MM.1S (cell line): ENCODE data around the gene TBX5.

ENCODE experiments used
- DNase-seq: peaks from one replicate; pipeline ENCODE4 v3.0.0-alpha.2; 2015
- H2AFZ ChIP-seq: fragments of 300-600 bp; sonication (generic); 2 replicates; pipeline ENCODE4 v1.6.0; 2016; ENCODE audit warnings: antibody characterized with exemption, low read length
- H3F3A ChIP-seq: fragments of 300-600 bp; sonication (generic); 2 replicates; pipeline ENCODE4 v1.6.1; 2016; ENCODE audit warnings: mild to moderate bottlenecking, antibody characterized with exemption, low read length, moderate library complexity, mixed read lengths; ENCODE audit not compliant: insufficient read depth
- H3K27ac ChIP-seq: fragments of 300-600 bp; sonication (generic); 2 replicates; pipeline ENCODE4 v1.5.1; 2016; ENCODE audit warnings: mild to moderate bottlenecking, low read length
- H3K27me3 ChIP-seq: fragments of 300-600 bp; sonication (generic); replicated peaks from 2 replicates; pipeline ENCODE4 v1.6.0; 2016; ENCODE audit warnings: low read length; ENCODE audit not compliant: insufficient read depth
- H3K36me3 ChIP-seq: fragments of 300-600 bp; sonication (generic); replicated peaks from 2 replicates; pipeline ENCODE4 v1.6.1; 2016; ENCODE audit warnings: mild to moderate bottlenecking, low read length, mixed read lengths; ENCODE audit not compliant: insufficient read depth
- H3K4me1 ChIP-seq: fragments of 300-600 bp; sonication (generic); 2 replicates; pipeline ENCODE4 v1.6.1; 2016; ENCODE audit warnings: low read length, mixed read lengths
- H3K4me2 ChIP-seq: fragments of 300-600 bp; sonication (generic); 2 replicates; pipeline ENCODE4 v1.6.0; 2016; ENCODE audit warnings: low read depth, low read length
- H3K4me3 ChIP-seq: fragments of 300-600 bp; sonication (generic); 2 replicates; pipeline ENCODE4 v1.5.1; 2016; ENCODE audit warnings: low read length, mixed read lengths
- H3K79me2 ChIP-seq: fragments of 300-600 bp; sonication (generic); 2 replicates; pipeline ENCODE4 v1.6.1; 2016; ENCODE audit warnings: mixed run types, low read length, mixed read lengths
- H3K9ac ChIP-seq: fragments of 300-600 bp; sonication (generic); 2 replicates; pipeline ENCODE4 v1.6.1; 2016; ENCODE audit warnings: low read length, mixed read lengths
- H3K9me2 ChIP-seq: fragments of 300-600 bp; sonication (generic); replicated peaks from 2 replicates; pipeline ENCODE4 v1.6.1; 2016; ENCODE audit warnings: mild to moderate bottlenecking, low read length, mixed read lengths; ENCODE audit not compliant: insufficient read depth
- H3K9me3 ChIP-seq: fragments of 300-600 bp; sonication (generic); replicated peaks from 2 replicates; pipeline ENCODE4 v1.6.1; 2016; ENCODE audit warnings: mild to moderate bottlenecking, low read length, mixed read lengths; ENCODE audit not compliant: insufficient read depth
- H4K20me1 ChIP-seq: fragments of 300-600 bp; sonication (generic); 2 replicates; pipeline ENCODE4 v1.6.1; 2016; ENCODE audit warnings: mild to moderate bottlenecking, low read length, moderate library complexity, mixed read lengths; ENCODE audit not compliant: insufficient read depth
- EZH2 ChIP-seq: fragments of 300-600 bp; sonication (generic); optimal IDR thresholded peaks from 2 replicates; pipeline ENCODE3; 2017; ENCODE audit warnings: low read depth, mild to moderate bottlenecking, antibody characterized with exemption, low read length, mixed read lengths
- EZH2phosphoT487 ChIP-seq: fragments of 300-600 bp; sonication (generic); IDR thresholded peaks from 2 replicates; pipeline ENCODE4 v1.6.1; 2018; ENCODE audit warnings: antibody characterized with exemption, low read length
- TF ChIP-seq, protein P1 (sequence below): fragments of 300-600 bp; sonication (generic); IDR thresholded peaks from 2 replicates; pipeline ENCODE4 v1.5.1; 2016; ENCODE audit warnings: antibody characterized with exemption, low read length, mixed read lengths

TBX5 gene

DNA sequence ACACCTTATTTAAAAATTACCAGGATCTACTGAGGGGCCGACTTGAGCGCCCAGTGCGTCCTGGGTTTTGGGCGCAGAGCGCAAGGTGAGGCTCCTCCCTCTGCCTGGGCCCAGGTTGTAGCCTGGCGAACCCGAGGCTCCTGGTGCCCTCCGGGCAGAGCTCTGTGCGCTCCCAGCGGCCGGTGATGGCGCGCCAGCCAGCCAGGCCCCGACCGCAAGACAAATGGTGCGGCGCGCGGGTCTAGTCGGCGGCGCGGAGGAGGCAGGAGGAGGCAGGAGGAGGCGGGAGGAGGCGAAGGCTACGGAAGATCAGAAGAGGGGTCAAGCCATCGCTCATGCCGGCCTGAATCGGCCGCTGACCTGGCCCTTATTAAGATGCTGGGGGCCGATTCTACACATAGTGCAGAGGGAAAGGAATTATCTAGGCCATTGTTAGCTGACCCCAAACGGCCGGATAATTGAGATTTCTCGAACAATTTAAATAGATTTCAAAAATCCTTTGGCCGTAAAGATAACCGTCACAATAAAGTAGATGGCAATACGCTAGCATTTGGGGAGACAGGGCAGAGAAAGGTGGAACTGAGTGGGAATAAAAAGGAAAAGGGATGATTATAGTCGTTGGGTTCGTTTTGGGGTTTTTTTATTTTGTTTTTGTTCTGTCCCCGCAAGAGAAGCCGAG, 2.8 kb downstream of the TBX5 start:
- H3K4me3 ChIP-seq: no peak overlapping the region

DNA sequence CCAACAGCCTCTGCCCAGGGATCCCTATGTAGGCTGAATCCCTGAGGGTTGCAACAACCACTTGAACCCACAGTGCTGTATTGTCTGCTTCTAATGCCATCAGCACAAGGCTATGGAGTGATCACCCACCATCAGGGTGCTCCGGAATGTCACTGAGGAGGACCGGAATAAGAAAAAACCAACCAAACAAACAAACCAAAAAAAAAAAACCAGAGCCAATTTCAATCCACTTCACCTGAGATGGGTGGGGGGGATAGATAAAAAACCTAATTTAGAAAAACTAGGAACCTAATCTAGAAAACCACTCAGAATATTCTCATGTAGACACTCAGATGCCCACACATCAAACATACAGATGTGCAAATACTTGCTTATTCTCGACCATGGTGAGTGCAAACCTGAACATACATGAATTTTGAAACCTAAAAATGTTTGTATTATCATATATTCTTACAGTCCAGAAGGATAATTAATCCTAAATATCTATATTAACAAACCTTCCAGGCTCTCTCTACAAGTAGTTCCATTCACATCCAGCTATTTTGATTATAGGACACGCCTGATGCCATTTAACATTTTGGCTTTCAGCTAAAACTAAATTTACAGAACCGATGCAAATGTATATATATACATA, 3.7 kb downstream of the TBX5 start:
- no peaks in the 10 kb centered on the region for H3K4me1 ChIP-seq
- H3K27me3 ChIP-seq: peaks cover 18% of the 10 kb centered on the region; the same call in 1 of the 2 replicates
- no peak overlapping the region for H2AFZ ChIP-seq
- no peaks in the 10 kb centered on the region for H3F3A ChIP-seq
- H4K20me1 ChIP-seq: no peaks in the 10 kb centered on the region
- H3K27ac ChIP-seq: no peak overlapping the region
- no peaks in the 10 kb centered on the region for H3K79me2 ChIP-seq
- H3K36me3 ChIP-seq: no peaks in the 10 kb centered on the region
- H3K9ac ChIP-seq: no peak overlapping the region
- no peak for DNase-seq
- no peak overlapping the region for H3K4me2 ChIP-seq
- H3K9me3 ChIP-seq: no peaks in the 10 kb centered on the region
- H3K9me2 ChIP-seq: no peaks in the 10 kb centered on the region
- no peak overlapping the region for H3K4me3 ChIP-seq
- TF ChIP-seq EZH2phosphoT487: no peak
- no peak for TF ChIP-seq EZH2
- TF ChIP-seq, protein P1, sequence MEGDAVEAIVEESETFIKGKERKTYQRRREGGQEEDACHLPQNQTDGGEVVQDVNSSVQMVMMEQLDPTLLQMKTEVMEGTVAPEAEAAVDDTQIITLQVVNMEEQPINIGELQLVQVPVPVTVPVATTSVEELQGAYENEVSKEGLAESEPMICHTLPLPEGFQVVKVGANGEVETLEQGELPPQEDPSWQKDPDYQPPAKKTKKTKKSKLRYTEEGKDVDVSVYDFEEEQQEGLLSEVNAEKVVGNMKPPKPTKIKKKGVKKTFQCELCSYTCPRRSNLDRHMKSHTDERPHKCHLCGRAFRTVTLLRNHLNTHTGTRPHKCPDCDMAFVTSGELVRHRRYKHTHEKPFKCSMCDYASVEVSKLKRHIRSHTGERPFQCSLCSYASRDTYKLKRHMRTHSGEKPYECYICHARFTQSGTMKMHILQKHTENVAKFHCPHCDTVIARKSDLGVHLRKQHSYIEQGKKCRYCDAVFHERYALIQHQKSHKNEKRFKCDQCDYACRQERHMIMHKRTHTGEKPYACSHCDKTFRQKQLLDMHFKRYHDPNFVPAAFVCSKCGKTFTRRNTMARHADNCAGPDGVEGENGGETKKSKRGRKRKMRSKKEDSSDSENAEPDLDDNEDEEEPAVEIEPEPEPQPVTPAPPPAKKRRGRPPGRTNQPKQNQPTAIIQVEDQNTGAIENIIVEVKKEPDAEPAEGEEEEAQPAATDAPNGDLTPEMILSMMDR: no peak

More for the DNA sequence above, 2.8 kb downstream of the TBX5 start:
- Histone ChIP-seq H3K27ac (no peak overlapping the region), H3K4me2 (no peak overlapping the region), H3K27me3 (peaks cover 18% of the 10 kb centered on the region; the same call in 1 of the 2 replicates), H3K4me1 (no peaks in the 10 kb centered on the region), H3K36me3 (no peaks in the 10 kb centered on the region), H3K79me2 (no peaks in the 10 kb centered on the region), H3K9me2 (no peaks in the 10 kb centered on the region), H3K9ac (no peak overlapping the region), H3K9me3 (no peaks in the 10 kb centered on the region), H4K20me1 (no peaks in the 10 kb centered on the region), H2AFZ (no peak overlapping the region), H3F3A (no peaks in the 10 kb centered on the region)
- TF ChIP-seq, protein P1: no peak
- TF ChIP-seq EZH2 (no peak), EZH2phosphoT487 (no peak)
- DNase-seq: no peak

DNA sequence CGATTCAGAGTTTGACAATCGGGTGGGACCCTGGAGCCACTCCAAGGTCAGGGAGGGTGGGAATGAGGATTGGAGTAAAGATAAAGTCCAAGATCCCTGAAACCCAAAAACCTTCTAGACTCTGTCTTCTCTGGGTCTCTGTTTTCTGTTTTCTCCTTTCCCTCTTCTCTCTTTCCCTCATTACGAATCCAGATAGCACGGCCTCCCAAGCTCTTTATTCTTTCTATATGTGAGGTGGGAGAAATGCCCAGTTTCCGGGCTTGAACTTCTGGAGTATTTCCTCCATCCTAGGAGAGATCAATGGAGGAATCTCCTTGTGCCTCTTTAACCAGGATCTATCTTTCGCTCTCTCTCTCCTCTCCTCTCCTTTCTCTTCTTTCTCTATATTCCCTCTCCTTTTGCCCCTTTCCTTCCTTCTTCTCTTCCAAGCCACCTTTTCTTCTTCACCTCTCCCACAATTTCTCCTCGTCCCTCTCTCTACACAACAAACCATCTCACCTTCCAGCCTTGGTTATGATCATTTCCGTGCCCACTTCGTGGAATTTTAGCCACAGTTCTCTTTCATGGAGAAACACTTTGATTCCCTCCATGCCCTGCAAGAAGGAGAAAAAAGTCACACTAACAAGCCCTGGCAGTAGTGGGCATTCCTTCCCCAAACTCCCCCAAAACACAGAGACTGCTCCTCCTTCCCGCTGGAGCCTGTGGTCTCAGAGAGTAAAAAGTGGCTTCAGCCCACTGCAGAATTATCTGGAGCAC, 4.4 kb downstream of the TBX5 start:
- Histone ChIP-seq H3K9me3 (no peaks in the 10 kb centered on the region), H3K4me3 (no peak overlapping the region), H2AFZ (no peak overlapping the region), H3K4me1 (no peaks in the 10 kb centered on the region), H3F3A (no peaks in the 10 kb centered on the region), H4K20me1 (no peaks in the 10 kb centered on the region), H3K4me2 (no peak overlapping the region), H3K27ac (no peak overlapping the region), H3K36me3 (no peaks in the 10 kb centered on the region), H3K79me2 (no peaks in the 10 kb centered on the region), H3K27me3 (peaks cover 18% of the 10 kb centered on the region; the same call in 1 of the 2 replicates), H3K9ac (no peak overlapping the region), H3K9me2 (no peaks in the 10 kb centered on the region)
- no peak for TF ChIP-seq EZH2
- TF ChIP-seq, protein P1: no peak
- no peak for TF ChIP-seq EZH2phosphoT487
- DNase-seq: no peak
